Measurements from ENCODE around the gene GLS.

DNA sequence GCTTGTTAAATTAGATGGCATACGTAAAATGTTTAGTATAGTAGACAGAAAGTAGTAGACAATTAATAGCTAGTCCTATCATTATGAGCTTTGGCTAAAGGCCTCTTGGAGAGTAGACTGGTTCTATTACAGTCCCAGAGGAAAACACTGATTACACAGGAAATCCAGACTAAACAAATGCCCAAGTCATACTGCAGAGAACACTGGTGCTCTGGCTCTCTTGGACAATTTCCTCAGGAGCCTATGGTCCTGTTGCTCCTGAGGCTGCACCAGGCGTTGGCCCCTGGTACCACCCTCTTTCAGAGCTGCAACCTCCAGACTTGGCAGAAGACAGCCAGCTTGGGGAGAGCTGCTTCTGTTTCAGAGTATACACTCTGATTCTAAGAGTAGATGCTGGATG is 91.6 kb downstream of the GLS start:
- TF ChIP-seq POLR2A (IDR thresholded peaks at IDR 0.05) (no peak), POLR2AphosphoS5 (IDR thresholded peaks at IDR 0.05) (no peak)
